Amniotic stem cell (primary cell): ENCODE data around the gene ATP6V0A1.

ENCODE experiments used
- DNase-seq: peaks from one replicate; lab custom pipeline; 2025; lab: John Stamatoyannopoulos, UW

Gene ATP6V0A1

DNA sequence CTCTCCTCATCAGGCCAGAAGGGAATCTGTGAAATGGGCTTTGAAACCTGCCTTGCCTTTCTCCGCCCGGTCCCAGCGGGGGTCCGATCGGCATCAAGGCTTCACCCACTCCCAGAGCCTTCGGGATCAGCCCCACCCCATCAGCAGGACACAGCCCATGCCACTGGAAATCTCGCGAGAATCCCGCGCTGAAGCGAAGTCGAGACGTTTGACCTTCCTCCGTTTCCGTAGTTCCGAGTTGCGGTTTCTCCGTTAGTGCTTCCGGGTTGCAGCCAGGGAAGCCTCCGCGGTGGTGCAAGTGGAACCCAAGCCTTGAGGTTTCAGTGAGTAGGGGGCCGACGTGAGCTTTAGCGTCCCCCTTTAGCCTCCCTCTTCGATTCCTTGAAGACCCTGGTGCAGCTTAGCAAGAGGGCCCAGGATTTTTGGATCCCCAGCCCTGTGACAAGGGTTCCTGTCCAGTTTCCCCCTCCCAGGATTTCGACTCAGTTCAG lies 103.3 kb downstream of the ATP6V0A1 start, which contains the start of gene COASY:
TSS of gene COASY (plus strand) at position 252 of the 491 bp plus-strand sequence. CDS start 475 bp downstream, outside the sequence.
- peak; percentile 97 for DNase-seq

GRCh38 chr17:42562388-42563142 lies 103.9 kb downstream of the ATP6V0A1 start:
- DNase-seq, result no peak

GRCh38 chr17:42563143-42563509 lies 104.4 kb downstream of the ATP6V0A1 start:
- no peak for DNase-seq

- no peak for DNase-seq
Measured at GRCh38 chr17:42563543-42563942, 104.9 kb downstream of the ATP6V0A1 start.

- DNase-seq, result no peak
Measured at GRCh38 chr17:42563950-42564349, 105.3 kb downstream of the ATP6V0A1 start.

DNA sequence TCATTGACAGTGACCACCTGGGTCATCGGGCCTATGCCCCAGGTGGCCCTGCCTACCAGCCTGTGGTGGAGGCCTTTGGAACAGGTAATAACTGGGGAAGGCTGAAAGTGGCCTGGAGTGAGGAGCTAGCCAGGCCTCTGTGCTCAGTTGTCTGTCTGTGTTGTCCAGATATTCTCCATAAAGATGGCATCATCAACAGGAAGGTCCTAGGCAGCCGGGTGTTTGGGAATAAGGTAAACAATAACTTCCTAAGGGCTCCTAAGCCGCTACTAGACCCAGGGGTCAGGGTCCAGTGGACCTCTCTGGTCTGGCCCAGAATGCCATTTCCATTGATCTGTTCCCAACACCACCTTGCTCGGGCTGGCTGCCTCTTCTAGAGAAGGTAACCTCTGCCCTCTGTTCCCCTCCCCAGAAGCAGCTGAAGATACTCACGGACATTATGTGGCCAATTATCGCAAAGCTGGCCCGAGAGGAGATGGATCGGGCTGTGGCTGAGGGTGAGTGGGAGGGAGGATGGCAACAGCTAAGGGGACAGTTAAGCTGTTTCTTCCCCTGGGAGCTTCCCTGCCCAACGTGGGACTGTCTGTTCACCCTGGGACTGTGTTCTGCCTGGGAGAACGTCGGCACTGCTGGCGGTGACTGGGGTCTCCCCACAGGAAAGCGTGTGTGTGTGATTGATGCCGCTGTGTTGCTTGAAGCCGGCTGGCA lies 106.3 kb downstream of the ATP6V0A1 start:
- DNase-seq, result no peak

DNA sequence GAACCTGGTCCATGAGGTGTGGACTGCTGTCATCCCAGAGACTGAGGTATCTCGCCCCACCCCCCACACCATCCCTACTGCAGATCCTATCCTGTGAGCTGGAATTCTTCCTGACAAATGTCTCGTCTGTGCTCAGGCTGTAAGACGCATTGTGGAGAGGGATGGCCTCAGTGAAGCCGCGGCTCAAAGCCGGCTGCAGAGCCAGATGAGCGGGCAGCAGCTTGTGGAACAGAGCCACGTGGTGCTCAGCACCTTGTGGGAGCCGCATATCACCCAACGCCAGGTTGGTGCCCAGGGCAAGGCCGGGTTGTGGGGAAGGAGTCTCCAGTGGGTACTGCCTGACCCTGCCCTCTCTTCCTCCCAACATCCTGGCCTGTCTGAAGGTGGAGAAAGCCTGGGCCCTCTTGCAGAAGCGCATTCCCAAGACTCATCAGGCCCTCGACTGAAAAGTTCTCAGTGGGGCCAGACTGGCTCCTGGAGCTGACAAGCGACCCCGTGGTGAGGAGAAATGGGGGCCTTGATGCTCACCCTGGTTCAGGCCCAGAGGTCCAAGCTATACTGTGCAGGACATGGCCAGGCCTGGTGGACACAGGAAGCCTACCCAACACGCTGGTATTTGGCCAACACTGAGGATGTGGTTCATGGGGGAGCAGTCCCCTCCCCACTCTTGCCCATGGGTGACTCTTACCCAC lies 107.0 kb downstream of the ATP6V0A1 start:
- no peak for DNase-seq

DNA sequence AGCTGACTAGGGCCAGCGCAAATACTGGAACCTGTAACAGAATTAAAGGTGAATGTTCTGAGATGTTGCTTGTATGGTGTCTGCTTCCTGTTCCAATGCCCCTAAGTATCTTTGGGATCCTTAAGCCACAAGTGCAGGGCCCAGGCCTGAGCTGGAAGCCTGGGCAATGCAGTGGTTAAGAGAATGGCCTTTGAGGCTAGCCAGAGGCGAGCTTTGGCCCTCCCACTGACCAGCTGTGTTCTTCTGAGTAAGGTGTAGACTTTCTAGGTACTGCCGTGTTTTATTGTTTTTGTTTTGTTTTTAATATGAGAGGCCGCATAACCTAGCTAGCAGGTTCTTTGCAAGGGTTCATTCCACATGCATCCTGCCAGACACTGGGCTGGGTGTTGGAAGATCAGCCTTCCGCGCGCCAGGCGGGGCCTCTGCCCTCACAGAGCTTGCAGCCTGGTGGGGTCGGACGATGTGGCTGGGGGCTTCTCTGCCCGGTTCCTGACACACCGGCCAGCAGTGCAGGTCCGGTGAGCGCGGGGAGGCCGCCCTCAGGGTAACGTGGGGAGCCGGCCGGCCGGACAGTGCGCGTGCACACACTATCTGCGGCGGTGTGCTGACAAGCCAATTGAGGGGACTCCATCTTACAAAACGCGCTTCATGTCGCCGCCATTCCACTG lies 107.7 kb downstream of the ATP6V0A1 start:
- no peak for DNase-seq

GRCh38 chr17:42566883-42567573 lies 108.3 kb downstream of the ATP6V0A1 start, which contains the start of gene MLX:
MLX (plus strand) TSS chr17:42567100; CDS start chr17:42567125, 25 bp downstream.
- peak; percentile 74 for DNase-seq

GRCh38 chr17:42568341-42569111 lies 109.8 kb downstream of the ATP6V0A1 start:
- no peak for DNase-seq

DNA sequence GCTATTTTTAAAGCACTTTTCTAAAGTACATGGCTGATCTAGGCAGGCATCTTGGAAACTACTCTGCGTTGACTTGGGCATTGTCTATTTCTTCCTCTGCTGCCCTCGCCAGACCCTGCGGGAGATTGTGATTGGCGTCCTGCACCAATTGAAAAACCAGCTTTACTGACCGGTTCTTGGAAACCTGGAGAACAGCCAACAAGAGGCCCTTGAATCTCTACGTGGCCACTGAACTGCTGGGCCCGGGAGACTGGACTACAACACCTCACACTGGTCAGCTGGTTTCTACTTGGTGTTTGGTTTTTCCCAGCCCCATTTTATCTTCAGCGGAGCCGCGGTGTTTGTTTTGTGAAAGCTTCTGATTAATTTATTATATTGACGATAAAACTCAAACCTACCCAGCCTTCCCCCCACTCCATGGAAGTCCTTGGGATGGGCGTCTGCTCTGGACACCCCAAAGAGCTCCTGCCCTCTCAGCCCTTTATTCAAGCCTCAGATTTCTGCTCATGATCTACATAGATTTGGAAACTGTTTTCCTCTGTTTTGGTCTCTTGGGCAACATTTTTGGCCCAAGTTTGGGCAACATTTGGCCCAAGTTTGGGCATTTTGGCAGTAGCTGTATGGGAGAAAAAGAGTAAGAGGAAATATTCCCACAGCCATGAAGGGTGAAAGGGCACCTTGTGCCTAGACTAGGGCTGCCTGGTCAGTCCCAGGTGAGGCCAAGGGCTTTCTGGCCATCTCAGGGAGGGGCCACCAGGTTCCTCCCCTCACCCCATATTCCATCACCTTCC lies 113.0 kb downstream of the ATP6V0A1 start:
- DNase-seq, result no peak
